HepG2 (cell line): ENCODE results near the gene SAMD10. TPM values are rescaled to one million over a fixed set of nuclear protein-coding genes. Genes with fewer than 3 reads are reported as not detected.

Source experiments
- BCL6 ChIP-seq: IDR thresholded peaks from 2 replicates; pipeline ENCODE4 v1.6.1; 2016; ENCODE audit warnings: missing genetic modification reagents, missing compliant biosample characterization
- HNRNPL ChIP-seq: fragments of 200-400 bp; formaldehyde crosslinking; IDR thresholded peaks from 2 replicates; pipeline ENCODE4 v1.6.1; 2017; ENCODE audit warnings: mild to moderate bottlenecking, low read depth, low read length
- HOMEZ ChIP-seq: IDR thresholded peaks from 2 replicates; pipeline ENCODE4 v1.6.1; 2016; ENCODE audit warnings: low read depth
- IRX3 ChIP-seq: sonication (generic); formaldehyde crosslinking; IDR thresholded peaks from 2 replicates; pipeline ENCODE4 v1.8.1; 2023; ENCODE audit warnings: mild to moderate bottlenecking, low read depth, missing genetic modification reagents, borderline replicate concordance
- LBX2 ChIP-seq: sonication (generic); formaldehyde crosslinking; IDR thresholded peaks from 2 replicates; pipeline ENCODE4 v1.5.0; 2020; ENCODE audit warnings: missing genetic modification reagents, mild to moderate bottlenecking, borderline replicate concordance
- MEIS1 ChIP-seq: sonication (generic); formaldehyde crosslinking; IDR thresholded peaks from 2 replicates; pipeline ENCODE4 v1.9.0; 2021; ENCODE audit warnings: mild to moderate bottlenecking, missing genetic modification reagents, moderate library complexity, borderline replicate concordance
- MZF1 ChIP-seq: sonication (generic); formaldehyde crosslinking; IDR thresholded peaks from 2 replicates; pipeline ENCODE4 v1.8.1; 2023; ENCODE audit warnings: mild to moderate bottlenecking, missing genetic modification reagents, borderline replicate concordance
- NFE2L2 ChIP-seq: fragments of 150-350 bp; IDR thresholded peaks from 2 replicates; pipeline ENCODE4 v1.6.1; 2014; ENCODE audit warnings: low read length
- NR2F1 ChIP-seq, 2 experiments: fragments of 450-650 bp in 1 of 2; formaldehyde crosslinking in 1 of 2; IDR thresholded peaks; 2 replicates each; pipeline versions ENCODE4 v1.5.0 to v1.6.1; 2016 to 2020; ENCODE audit warnings: mild to moderate bottlenecking in 1 of 2, missing compliant biosample characterization in 1 of 2, missing genetic modification reagents in 1 of 2, moderate library complexity in 1 of 2
- SATB2 ChIP-seq: sonication (generic); formaldehyde crosslinking; IDR thresholded peaks from 2 replicates; pipeline ENCODE4 v1.5.0; 2020; ENCODE audit warnings: missing genetic modification reagents
- SRY ChIP-seq: sonication (generic); formaldehyde crosslinking; IDR thresholded peaks from 2 replicates; pipeline ENCODE4 v1.8.0; 2022; ENCODE audit warnings: mild to moderate bottlenecking, missing genetic modification reagents
- YEATS2 ChIP-seq: sonication (generic); formaldehyde crosslinking; IDR thresholded peaks from 2 replicates; pipeline ENCODE4 v1.4.0; 2020; ENCODE audit warnings: missing genetic modification reagents, borderline replicate concordance
- ZBTB21 ChIP-seq: sonication (generic); formaldehyde crosslinking; IDR thresholded peaks from 2 replicates; pipeline ENCODE4 v1.4.0; 2020; ENCODE audit warnings: missing genetic modification reagents
- ZEB1 ChIP-seq: IDR thresholded peaks from 2 replicates; pipeline ENCODE4 v1.6.1; 2012; ENCODE audit warnings: mild to moderate bottlenecking, low read depth, inconsistent platforms; ENCODE audit not compliant: insufficient replicate concordance
- ZNF24 ChIP-seq: fragments of 450-650 bp; IDR thresholded peaks from 2 replicates; pipeline ENCODE4 v1.6.1; 2017; ENCODE audit warnings: antibody characterized with exemption, mild to moderate bottlenecking
- ZNF3 ChIP-seq: IDR thresholded peaks from 2 replicates; pipeline ENCODE4 v1.7.0; 2017; ENCODE audit warnings: inconsistent platforms
- ZNF33A ChIP-seq: sonication (generic); formaldehyde crosslinking; IDR thresholded peaks from 2 replicates; pipeline ENCODE4 v1.5.1; 2020; ENCODE audit warnings: missing genetic modification reagents, mild to moderate bottlenecking, moderate library complexity, borderline replicate concordance
- ZNF512B ChIP-seq: sonication (generic); formaldehyde crosslinking; IDR thresholded peaks from 2 replicates; pipeline ENCODE4 v1.5.1; 2020; ENCODE audit warnings: missing genetic modification reagents, mild to moderate bottlenecking, borderline replicate concordance
- ZNF850 ChIP-seq: sonication (generic); formaldehyde crosslinking; conservative IDR thresholded peaks from 2 replicates; pipeline ENCODE4 v1.9.0; 2021; ENCODE audit warnings: mild to moderate bottlenecking, missing genetic modification reagents
- polyA plus RNA-seq, 8 experiments: library from polyadenylated mRNA; depleted of rRNA in 3 of 8; stranded (reverse) in 7 of 8; unstranded in 1 of 8; fragments of >200 nt; fragmentation: Illumina TruSeq in 4 of 8; extraction: Trizol in 4 of 8; gene quantifications; 2 replicates each; pipeline versions ENCODE4 v1.2.1 to v1.2.3, GENCODE V29; 2011 to 2016; ENCODE audit warnings: low read depth in 4 of 8, missing spikeins in 1 of 8, mixed read lengths in 1 of 8; ENCODE audit not compliant: insufficient read depth in 1 of 8
- total RNA-seq, 5 experiments: library from RNA; depleted of rRNA; stranded (reverse); fragments of >200 nt; fragmentation: Illumina TruSeq; extraction: Trizol; gene quantifications; 2 replicates each; pipeline ENCODE4 v1.2.3, GENCODE V29; 2016; ENCODE audit warnings: low read depth in 1 of 5
- TF ChIP-seq, protein P1 (sequence below): sonication (generic); formaldehyde crosslinking; IDR thresholded peaks from 2 replicates; pipeline ENCODE4 v1.5.1; 2020; ENCODE audit warnings: mild to moderate bottlenecking, missing genetic modification reagents, borderline replicate concordance
- TF ChIP-seq, protein P2 (sequence below): sonication (generic); formaldehyde crosslinking; IDR thresholded peaks from 2 replicates; pipeline ENCODE4 v1.9.0; 2021; ENCODE audit warnings: missing genetic modification reagents, mild to moderate bottlenecking, borderline replicate concordance

The SAMD10 gene
- total and polyA plus RNA-seq, 2 of the 13 experiments (the other 11 are each of a cell fraction or from before 2014, with no cell fraction given), result 6.1 to 11.0 TPM

DNA sequence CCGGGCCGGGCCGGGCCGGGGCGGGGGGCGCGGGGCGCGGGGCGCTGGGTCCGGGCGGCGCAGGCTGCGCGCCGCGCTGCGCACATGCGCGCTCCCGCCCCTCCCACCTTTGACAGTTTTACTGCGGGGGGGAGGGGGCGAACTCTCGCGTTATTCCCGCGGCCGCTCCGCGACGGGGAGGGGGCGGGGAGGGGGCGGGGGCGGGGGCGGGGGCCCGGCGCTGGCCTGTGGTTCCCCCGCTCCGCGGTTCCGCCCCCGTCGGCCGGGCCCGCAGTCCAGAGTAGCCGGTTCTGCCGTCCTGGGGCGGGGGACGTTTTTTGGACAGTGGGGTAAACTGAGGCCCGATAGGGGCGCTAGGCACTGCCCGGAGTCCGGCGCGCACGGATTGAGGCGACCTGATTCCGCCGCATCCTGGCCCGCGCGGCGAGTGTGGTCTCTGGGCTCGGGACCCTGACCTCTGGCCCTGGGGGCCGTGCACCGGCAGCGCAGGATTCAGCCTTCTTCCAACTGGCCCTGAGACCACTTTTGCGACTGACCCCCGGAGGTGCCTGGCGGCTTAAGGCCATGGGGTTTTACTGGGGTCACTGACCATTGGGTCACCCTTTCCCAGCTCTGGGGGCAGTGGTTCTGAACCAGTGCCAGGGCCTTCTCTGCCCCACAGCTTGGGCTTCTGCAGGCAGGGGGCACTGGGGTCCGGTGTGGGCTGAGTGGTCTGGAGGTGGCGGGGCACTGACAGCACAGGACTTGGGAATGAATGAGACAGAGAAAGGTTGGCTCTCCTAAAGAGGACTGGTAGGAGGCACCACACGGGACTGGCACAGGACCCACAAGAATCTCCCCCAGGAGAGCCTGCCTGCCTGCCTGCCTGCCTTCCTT is 9.4 kb downstream of the SAMD10 start, which contains the start of gene ZNF512B (continued):
- peak; percentile 46; the same call in 1 of the 2 replicates for TF ChIP-seq BCL6 (CRISPR knock-in tag)
- TF ChIP-seq, protein P1, sequence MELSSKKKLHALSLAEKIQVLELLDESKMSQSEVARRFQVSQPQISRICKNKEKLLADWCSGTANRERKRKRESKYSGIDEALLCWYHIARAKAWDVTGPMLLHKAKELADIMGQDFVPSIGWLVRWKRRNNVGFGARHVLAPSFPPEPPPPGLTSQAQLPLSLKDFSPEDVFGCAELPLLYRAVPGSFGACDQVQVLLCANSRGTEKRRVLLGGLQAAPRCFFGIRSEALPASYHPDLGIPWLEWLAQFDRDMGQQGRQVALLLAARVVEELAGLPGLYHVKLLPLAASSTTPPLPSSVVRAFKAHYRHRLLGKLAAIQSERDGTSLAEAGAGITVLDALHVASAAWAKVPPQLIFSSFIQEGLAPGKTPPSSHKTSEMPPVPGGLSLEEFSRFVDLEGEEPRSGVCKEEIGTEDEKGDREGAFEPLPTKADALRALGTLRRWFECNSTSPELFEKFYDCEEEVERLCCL (CRISPR knock-in tag), result no peak
- no peak for TF ChIP-seq IRX3 (CRISPR knock-in tag)
- TF ChIP-seq NR2F1 (CRISPR knock-in tag; IDR thresholded peaks at IDR 0.05), result peak; percentile 52 to 85; a peak in 3 of 4 replicates
- no peak; the same call in 1 of the 2 replicates for TF ChIP-seq LBX2 (CRISPR knock-in tag)
- no peak for TF ChIP-seq ZNF33A (CRISPR knock-in tag)
- TF ChIP-seq ZNF512B (CRISPR knock-in tag), result 0 out of 2 replicates have a peak, but pooled peaks have one; percentile 46
- no peak for TF ChIP-seq ZBTB21 (CRISPR knock-in tag)
- TF ChIP-seq ZEB1, result no peak
- TF ChIP-seq, protein P2, sequence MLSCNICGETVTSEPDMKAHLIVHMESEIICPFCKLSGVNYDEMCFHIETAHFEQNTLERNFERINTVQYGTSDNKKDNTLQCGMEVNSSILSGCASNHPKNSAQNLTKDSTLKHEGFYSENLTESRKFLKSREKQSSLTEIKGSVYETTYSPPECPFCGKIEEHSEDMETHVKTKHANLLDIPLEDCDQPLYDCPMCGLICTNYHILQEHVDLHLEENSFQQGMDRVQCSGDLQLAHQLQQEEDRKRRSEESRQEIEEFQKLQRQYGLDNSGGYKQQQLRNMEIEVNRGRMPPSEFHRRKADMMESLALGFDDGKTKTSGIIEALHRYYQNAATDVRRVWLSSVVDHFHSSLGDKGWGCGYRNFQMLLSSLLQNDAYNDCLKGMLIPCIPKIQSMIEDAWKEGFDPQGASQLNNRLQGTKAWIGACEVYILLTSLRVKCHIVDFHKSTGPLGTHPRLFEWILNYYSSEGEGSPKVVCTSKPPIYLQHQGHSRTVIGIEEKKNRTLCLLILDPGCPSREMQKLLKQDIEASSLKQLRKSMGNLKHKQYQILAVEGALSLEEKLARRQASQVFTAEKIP (CRISPR knock-in tag), result no peak
- TF ChIP-seq SRY (CRISPR knock-in tag), result peak; percentile 76; the same call in 1 of the 2 replicates
- no peak for TF ChIP-seq HOMEZ (CRISPR knock-in tag)
- TF ChIP-seq SATB2, result no peak
- no peak for TF ChIP-seq ZNF3 (CRISPR knock-in tag)
- peak; percentile 98 for TF ChIP-seq HNRNPL
- TF ChIP-seq ZNF850 (CRISPR knock-in tag), result no peak
- no peak for TF ChIP-seq MZF1
- peak; percentile 29; the same call in 1 of the 2 replicates for TF ChIP-seq YEATS2 (CRISPR knock-in tag)
- no peak for TF ChIP-seq ZNF24
- TF ChIP-seq NFE2L2, result no peak
- peak; percentile 72; the same call in 1 of the 2 replicates for TF ChIP-seq MEIS1 (CRISPR knock-in tag)
